WTC11 (cell line): ENCODE measurements around the gene IKBKE. TPM values are rescaled to one million over a fixed set of nuclear protein-coding genes. Genes with fewer than 3 reads are reported as not detected.

Source experiments
- ATAC-seq: fragments of 200-7000 bp; cut with Tn5 transposase; 2 replicates; pipeline ENCODE4 v1.10.0; 2021; ENCODE audit warnings: mild to moderate bottlenecking, moderate library complexity
- CTCF ChIA-PET: fragments of 300-600 bp; sonication (Branson Sonifier 250); formaldehyde crosslinking; loops from one replicate; lab custom pipeline; 2021; ENCODE audit warnings: antibody characterized with exemption; lab: Charles Lee
- POLR2A ChIA-PET: fragments of 350-600 bp; sonication (Branson Sonifier 250); formaldehyde crosslinking; loops from one replicate; lab custom pipeline; 2021; ENCODE audit warnings: antibody characterized with exemption; lab: Charles Lee
- DNase-seq: peaks from one replicate; pipeline ENCODE4 v3.0.0; 2021; ENCODE audit warnings: low spot score
- H3K27ac Mint-ChIP-seq: 2 replicates; pipeline ENCODE4 v1.8.0; 2021; ENCODE audit warnings: mixed read lengths
- H3K27me3 Mint-ChIP-seq: 2 replicates; pipeline ENCODE4 v1.8.0; 2021; ENCODE audit warnings: low read depth, mild to moderate bottlenecking, moderate library complexity, mixed read lengths
- H3K36me3 Mint-ChIP-seq: 2 replicates; pipeline ENCODE4 v1.8.0; 2021; ENCODE audit warnings: mixed read lengths
- H3K4me1 Mint-ChIP-seq: 2 replicates; pipeline ENCODE4 v1.8.0; 2022; ENCODE audit warnings: mixed read lengths
- H3K4me3 Mint-ChIP-seq: 2 replicates; pipeline ENCODE4 v1.8.0; 2021; ENCODE audit warnings: mild to moderate bottlenecking, moderate library complexity, mixed read lengths
- H3K9me3 Mint-ChIP-seq: 2 replicates; pipeline ENCODE4 v1.8.0; 2021; ENCODE audit warnings: mixed read lengths
- ATF2 ChIP-seq: sonication (generic); formaldehyde crosslinking; IDR thresholded peaks from 2 replicates; pipeline ENCODE4 v1.8.1; 2022; ENCODE audit warnings: low read depth, missing genetic modification reagents, borderline replicate concordance
- CREB1 ChIP-seq: sonication (generic); formaldehyde crosslinking; IDR thresholded peaks from 2 replicates; pipeline ENCODE4 v1.8.0; 2023; ENCODE audit warnings: mild to moderate bottlenecking, missing genetic modification reagents
- E2F5 ChIP-seq: sonication (generic); formaldehyde crosslinking; IDR thresholded peaks from 2 replicates; pipeline ENCODE4 v1.8.1; 2022; ENCODE audit warnings: mild to moderate bottlenecking, moderate library complexity, missing genetic modification reagents
- ESRRA ChIP-seq: sonication (generic); formaldehyde crosslinking; IDR thresholded peaks from 2 replicates; pipeline ENCODE4 v1.8.1; 2022; ENCODE audit warnings: mild to moderate bottlenecking, missing genetic modification reagents, borderline replicate concordance
- ETV6 ChIP-seq: sonication (generic); formaldehyde crosslinking; IDR thresholded peaks from 2 replicates; pipeline ENCODE4 v1.8.1; 2022; ENCODE audit warnings: mild to moderate bottlenecking, missing genetic modification reagents
- FOXK1 ChIP-seq: sonication (generic); formaldehyde crosslinking; IDR thresholded peaks from 2 replicates; pipeline ENCODE4 v1.8.0; 2022; ENCODE audit warnings: mild to moderate bottlenecking, moderate library complexity, missing genetic modification reagents
- GTF2I ChIP-seq: fragments of 250-450 bp; sonication (Bioruptor Pico); conservative IDR thresholded peaks from 2 replicates; pipeline ENCODE4 v1.4.0; 2021; ENCODE audit warnings: mild to moderate bottlenecking
- NFE2L1 ChIP-seq: sonication (generic); formaldehyde crosslinking; IDR thresholded peaks from 2 replicates; pipeline ENCODE4 v1.8.1; 2023; ENCODE audit warnings: missing genetic modification reagents
- OVOL2 ChIP-seq: fragments of 250-450 bp; sonication (Bioruptor Pico); IDR thresholded peaks from 2 replicates; pipeline ENCODE4 v1.9.0; 2021; ENCODE audit warnings: mild to moderate bottlenecking, borderline replicate concordance
- PRDM15 ChIP-seq: sonication (generic); formaldehyde crosslinking; IDR thresholded peaks from 2 replicates; pipeline ENCODE4 v1.8.0; 2022; ENCODE audit warnings: missing genetic modification reagents
- RELA ChIP-seq: sonication (generic); formaldehyde crosslinking; IDR thresholded peaks from 2 replicates; pipeline ENCODE4 v1.8.1; 2022; ENCODE audit warnings: missing genetic modification reagents, mild to moderate bottlenecking, borderline replicate concordance
- TEAD1 ChIP-seq: sonication (generic); formaldehyde crosslinking; IDR thresholded peaks from 2 replicates; pipeline ENCODE4 v1.8.0; 2022; ENCODE audit warnings: mild to moderate bottlenecking, missing genetic modification reagents
- TEAD4 ChIP-seq: sonication (generic); formaldehyde crosslinking; IDR thresholded peaks from 2 replicates; pipeline ENCODE4 v1.8.0; 2022; ENCODE audit warnings: mild to moderate bottlenecking, missing genetic modification reagents
- TP53 ChIP-seq: sonication (generic); formaldehyde crosslinking; IDR thresholded peaks from 2 replicates; pipeline ENCODE4 v1.8.1; 2023; ENCODE audit warnings: mild to moderate bottlenecking, missing genetic modification reagents
- USF2 ChIP-seq: sonication (generic); formaldehyde crosslinking; IDR thresholded peaks from 2 replicates; pipeline ENCODE4 v1.8.1; 2023; ENCODE audit warnings: mild to moderate bottlenecking, missing genetic modification reagents, moderate library complexity
- ZNF138 ChIP-seq: sonication (generic); formaldehyde crosslinking; conservative IDR thresholded peaks from 2 replicates; pipeline ENCODE4 v1.8.1; 2022; ENCODE audit warnings: mild to moderate bottlenecking, moderate library complexity, missing genetic modification reagents
- ZNF396 ChIP-seq: fragments of 250-450 bp; sonication (Bioruptor Pico); IDR thresholded peaks from 2 replicates; pipeline ENCODE4 v1.8.0; 2021; ENCODE audit warnings: mild to moderate bottlenecking, moderate library complexity, borderline replicate concordance
- ZNF423 ChIP-seq: fragments of 250-450 bp; sonication (Bioruptor Pico); IDR thresholded peaks from 2 replicates; pipeline ENCODE4 v2.1.2; 2022; ENCODE audit warnings: mild to moderate bottlenecking, moderate library complexity
- ZNF532 ChIP-seq: fragments of 250-450 bp; sonication (Bioruptor Pico); IDR thresholded peaks from 2 replicates; pipeline ENCODE4 v1.9.0; 2021; ENCODE audit warnings: mild to moderate bottlenecking, borderline replicate concordance
- total RNA-seq: library from RNA; stranded (reverse); gene quantifications from 3 replicates; pipeline ENCODE4 v1.2.3, GENCODE V29; 2021
- TF ChIP-seq, protein P1 (sequence below): sonication (generic); formaldehyde crosslinking; IDR thresholded peaks from 2 replicates; pipeline ENCODE4 v1.8.1; 2022; ENCODE audit warnings: missing genetic modification reagents, borderline replicate concordance
- TF ChIP-seq, protein P2 (sequence below): sonication (generic); formaldehyde crosslinking; conservative IDR thresholded peaks from 2 replicates; pipeline ENCODE4 v1.8.1; 2022; ENCODE audit warnings: mild to moderate bottlenecking, missing genetic modification reagents

IKBKE gene
- total RNA-seq, 1 experiment from 2014 or later, result 8.1 TPM

DNA sequence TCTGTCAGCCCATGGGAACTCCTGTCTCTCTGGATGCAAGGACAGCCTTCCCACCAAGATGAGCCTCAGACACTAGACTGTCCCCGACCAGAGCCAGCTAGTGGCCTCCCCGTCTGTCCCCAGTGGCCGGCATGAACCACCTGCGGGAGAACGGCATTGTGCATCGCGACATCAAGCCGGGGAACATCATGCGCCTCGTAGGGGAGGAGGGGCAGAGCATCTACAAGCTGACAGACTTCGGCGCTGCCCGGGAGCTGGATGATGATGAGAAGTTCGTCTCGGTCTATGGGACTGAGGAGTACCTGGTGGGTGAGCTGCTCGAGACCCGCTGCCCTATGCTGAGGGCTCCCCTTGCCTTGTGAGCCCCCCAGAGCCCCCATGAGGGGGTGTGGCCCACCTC lies 5.8 kb downstream of the IKBKE start:
- no peak overlapping the region for H3K27ac Mint-ChIP-seq
- no peak for TF ChIP-seq TP53 (CRISPR knock-in tag)
- peaks cover 27% of the 10 kb centered on the region for H3K4me1 Mint-ChIP-seq
- peaks cover 14% of the 10 kb centered on the region for H3K36me3 Mint-ChIP-seq
- no peak for ATAC-seq
- DNase-seq, result no peak
- no peak overlapping the region for H3K4me3 Mint-ChIP-seq
- no peaks in the 10 kb centered on the region for H3K27me3 Mint-ChIP-seq
- ChIA-PET CTCF (no interaction called here), POLR2A (no interaction called here)
- H3K9me3 Mint-ChIP-seq, result no peaks in the 10 kb centered on the region

- Mint-ChIP-seq H3K36me3 (peaks cover 14% of the 10 kb centered on the region), H3K4me1 (peaks cover 22% of the 10 kb centered on the region), H3K9me3 (no peaks in the 10 kb centered on the region), H3K27ac (no peak overlapping the region), H3K4me3 (no peak overlapping the region), H3K27me3 (no peaks in the 10 kb centered on the region)
- DNase-seq, result no peak
- ChIA-PET CTCF (interaction anchor here (1.5 kb wide), 1 partner anchor 107 kb away, joined by 7 read pairs; no protein-coding TSS in a partner anchor), POLR2A (no interaction called here)
- TF ChIP-seq TEAD4 (CRISPR knock-in tag) (no peak), GTF2I (CRISPR knock-in tag) (no peak), RELA (CRISPR knock-in tag) (no peak), USF2 (no peak), NFE2L1 (CRISPR knock-in tag) (no peak), ATF2 (CRISPR knock-in tag) (no peak), CREB1 (no peak), TEAD1 (CRISPR knock-in tag) (no peak), ZNF138 (CRISPR knock-in tag) (no peak), ZNF396 (no peak), OVOL2 (CRISPR knock-in tag) (no peak), ETV6 (no peak), ZNF532 (CRISPR knock-in tag) (no peak)
- TF ChIP-seq, protein P1, sequence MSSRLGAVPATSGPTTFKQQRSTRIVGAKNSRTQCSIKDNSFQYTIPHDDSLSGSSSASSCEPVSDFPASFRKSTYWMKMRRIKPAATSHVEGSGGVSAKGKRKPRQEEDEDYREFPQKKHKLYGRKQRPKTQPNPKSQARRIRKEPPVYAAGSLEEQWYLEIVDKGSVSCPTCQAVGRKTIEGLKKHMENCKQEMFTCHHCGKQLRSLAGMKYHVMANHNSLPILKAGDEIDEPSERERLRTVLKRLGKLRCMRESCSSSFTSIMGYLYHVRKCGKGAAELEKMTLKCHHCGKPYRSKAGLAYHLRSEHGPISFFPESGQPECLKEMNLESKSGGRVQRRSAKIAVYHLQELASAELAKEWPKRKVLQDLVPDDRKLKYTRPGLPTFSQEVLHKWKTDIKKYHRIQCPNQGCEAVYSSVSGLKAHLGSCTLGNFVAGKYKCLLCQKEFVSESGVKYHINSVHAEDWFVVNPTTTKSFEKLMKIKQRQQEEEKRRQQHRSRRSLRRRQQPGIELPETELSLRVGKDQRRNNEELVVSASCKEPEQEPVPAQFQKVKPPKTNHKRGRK, result no peak
- no peak for ATAC-seq
Observed at GRCh38 chr1:206476591-206476990, 6.3 kb downstream of the IKBKE start.

DNA sequence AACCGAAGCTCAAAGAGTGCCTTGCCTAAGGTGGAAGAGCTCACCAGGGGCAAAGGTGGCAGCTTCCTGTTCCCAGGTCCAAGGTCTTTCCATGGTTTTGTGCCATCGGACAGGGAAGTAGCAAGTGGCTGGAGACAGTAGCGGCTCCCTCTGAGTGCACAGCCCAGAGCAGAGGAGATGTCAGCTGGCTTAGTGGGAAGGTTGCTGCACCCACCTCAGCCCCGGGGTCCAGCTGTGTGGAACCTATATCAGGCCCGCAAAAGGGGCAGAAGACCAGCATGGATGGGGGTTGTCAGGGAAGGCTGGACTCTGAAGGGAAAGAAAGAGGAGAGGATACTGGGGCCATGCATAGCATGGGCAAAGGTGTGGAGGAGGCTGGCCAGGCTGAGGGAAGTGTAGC lies 6.8 kb downstream of the IKBKE start:
- H3K4me1 Mint-ChIP-seq, result peaks cover 17% of the 10 kb centered on the region
- H3K27me3 Mint-ChIP-seq, result no peaks in the 10 kb centered on the region
- ChIA-PET POLR2A (no interaction called here), CTCF (interaction anchor here (1.0 to 1.5 kb wide), 3 partner anchors 22 to 107 kb away, joined by 3 to 7 read pairs (median 3); no protein-coding TSS in a partner anchor)
- no peak for DNase-seq
- no peak for ATAC-seq
- no peak overlapping the region; the same call in 1 of the 2 replicates for H3K27ac Mint-ChIP-seq
- H3K9me3 Mint-ChIP-seq, result no peaks in the 10 kb centered on the region
- no peak overlapping the region for H3K4me3 Mint-ChIP-seq
- H3K36me3 Mint-ChIP-seq, result peaks cover 14% of the 10 kb centered on the region
- TF ChIP-seq, protein P2, sequence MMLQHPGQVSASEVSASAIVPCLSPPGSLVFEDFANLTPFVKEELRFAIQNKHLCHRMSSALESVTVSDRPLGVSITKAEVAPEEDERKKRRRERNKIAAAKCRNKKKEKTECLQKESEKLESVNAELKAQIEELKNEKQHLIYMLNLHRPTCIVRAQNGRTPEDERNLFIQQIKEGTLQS (CRISPR knock-in tag), result no peak
- TF ChIP-seq FOXK1 (CRISPR knock-in tag), result no peak
- no peak for TF ChIP-seq ESRRA (CRISPR knock-in tag)
- no peak for TF ChIP-seq PRDM15 (CRISPR knock-in tag)
- no peak for TF ChIP-seq ZNF423 (CRISPR knock-in tag)
- no peak for TF ChIP-seq E2F5 (CRISPR knock-in tag)
